GM12874 (cell line): ENCODE data around the gene TKT.

Experiments
- TF ChIP-seq, protein P1 (sequence below): IDR thresholded peaks from 2 replicates; pipeline ENCODE4 v1.5.1; 2011; ENCODE audit warnings: low read depth, mild to moderate bottlenecking, control low read depth, low read length, moderate library complexity; ENCODE audit not compliant: insufficient read depth

The TKT gene

DNA sequence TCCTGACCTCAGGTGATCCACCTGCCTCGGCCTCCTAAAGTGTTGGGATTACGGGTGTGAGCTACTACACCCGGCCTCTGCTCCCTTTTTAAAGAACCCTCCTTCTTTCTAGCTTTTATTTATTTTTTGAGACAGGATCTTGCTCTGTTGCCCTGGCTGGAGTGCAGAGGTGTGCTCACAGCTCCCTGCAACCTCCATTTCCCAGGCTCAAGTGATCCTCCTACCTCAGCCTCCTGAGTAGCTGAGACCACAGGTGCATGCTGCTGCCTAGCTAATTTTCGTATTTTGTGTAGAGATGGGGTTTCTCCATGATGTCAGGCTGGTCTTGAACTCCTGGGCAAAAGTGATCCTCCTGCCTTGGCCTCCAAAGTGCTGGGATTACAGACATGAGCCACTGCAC, 34.5 kb downstream of the TKT start:
- TF ChIP-seq, protein P1, sequence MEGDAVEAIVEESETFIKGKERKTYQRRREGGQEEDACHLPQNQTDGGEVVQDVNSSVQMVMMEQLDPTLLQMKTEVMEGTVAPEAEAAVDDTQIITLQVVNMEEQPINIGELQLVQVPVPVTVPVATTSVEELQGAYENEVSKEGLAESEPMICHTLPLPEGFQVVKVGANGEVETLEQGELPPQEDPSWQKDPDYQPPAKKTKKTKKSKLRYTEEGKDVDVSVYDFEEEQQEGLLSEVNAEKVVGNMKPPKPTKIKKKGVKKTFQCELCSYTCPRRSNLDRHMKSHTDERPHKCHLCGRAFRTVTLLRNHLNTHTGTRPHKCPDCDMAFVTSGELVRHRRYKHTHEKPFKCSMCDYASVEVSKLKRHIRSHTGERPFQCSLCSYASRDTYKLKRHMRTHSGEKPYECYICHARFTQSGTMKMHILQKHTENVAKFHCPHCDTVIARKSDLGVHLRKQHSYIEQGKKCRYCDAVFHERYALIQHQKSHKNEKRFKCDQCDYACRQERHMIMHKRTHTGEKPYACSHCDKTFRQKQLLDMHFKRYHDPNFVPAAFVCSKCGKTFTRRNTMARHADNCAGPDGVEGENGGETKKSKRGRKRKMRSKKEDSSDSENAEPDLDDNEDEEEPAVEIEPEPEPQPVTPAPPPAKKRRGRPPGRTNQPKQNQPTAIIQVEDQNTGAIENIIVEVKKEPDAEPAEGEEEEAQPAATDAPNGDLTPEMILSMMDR: no peak

- TF ChIP-seq, protein P1: peak; percentile 88
These were observed 35.8 kb downstream of the TKT start for GRCh38 chr3:53219895-53220483.

DNA sequence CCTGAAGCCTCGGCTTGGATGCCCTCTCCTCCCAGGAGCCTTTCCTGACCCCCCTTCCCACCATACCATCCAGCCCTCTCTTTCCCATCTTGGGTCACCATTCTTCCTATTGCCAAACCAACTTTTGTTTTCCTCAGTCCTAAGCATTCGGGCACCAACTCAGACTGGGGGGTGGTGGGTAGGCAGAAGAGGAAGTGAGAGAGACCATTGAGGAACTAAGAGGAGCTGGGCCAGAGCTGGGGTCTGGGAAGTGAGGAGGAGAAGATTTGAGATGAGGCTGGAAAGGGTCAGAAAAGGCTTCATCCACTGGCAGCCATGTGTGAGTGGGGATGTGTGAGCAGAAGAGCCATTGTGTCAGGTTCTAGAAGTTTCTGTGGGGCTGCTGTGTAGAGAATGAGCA, 37.7 kb downstream of the TKT start:
- TF ChIP-seq, protein P1: no peak

GRCh38 chr3:53217175-53217574, 38.6 kb downstream of the TKT start:
- TF ChIP-seq, protein P1: no peak

DNA sequence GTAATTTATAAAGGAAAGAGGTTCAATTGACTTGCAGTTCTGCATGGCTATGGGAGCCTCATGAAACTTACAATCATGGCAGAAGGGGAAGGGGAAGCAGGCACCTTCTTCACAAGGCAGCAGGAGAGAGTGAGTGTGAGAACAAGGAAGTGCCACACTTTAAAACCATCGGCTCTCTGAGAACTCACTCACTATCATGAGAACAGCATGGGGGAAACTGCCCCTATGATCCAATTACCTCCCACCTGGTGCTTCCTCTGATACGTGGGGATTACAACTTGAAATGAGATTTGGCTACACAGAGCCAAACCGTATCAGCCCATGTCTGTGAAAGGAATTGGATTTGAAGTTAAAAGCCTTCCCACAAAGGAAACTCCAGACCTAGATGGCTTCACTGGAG, 39.1 kb downstream of the TKT start:
- TF ChIP-seq, protein P1: no peak

DNA sequence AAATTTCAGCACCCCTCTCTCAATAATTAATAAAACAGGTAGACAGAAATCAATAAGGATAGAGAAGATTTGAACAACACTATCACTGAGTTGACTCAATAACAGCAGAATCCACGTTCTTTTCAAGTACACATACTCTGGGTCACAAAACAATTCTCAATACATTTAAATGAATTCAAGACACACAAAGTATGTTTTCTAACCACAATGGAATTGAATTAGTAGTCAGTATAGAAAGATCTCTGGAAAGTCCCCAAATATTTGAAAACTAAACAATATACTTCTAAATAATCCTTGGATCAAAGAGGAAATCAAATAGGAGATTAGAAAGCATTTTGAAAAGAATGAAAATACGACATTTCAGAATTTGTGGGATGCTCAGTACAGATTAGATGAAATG, 40.0 kb downstream of the TKT start:
- TF ChIP-seq, protein P1: no peak

- TF ChIP-seq, protein P1: no peak
These were observed 42.5 kb downstream of the TKT start for GRCh38 chr3:53213276-53213675.
